Activated CD4-positive, alpha-beta memory T cell treated with anti-CD3 and anti-CD28 coated beads, Interleukin-2, amount 10 ng/mL, durations not matched to agents 7 days and 5 days (primary cell): ENCODE data around the gene SLC36A4. TPM values are rescaled to one million over a fixed set of nuclear protein-coding genes. Genes with fewer than 3 reads are reported as not detected.

Experiments used
- CTCF ChIA-PET: fragments of 350-600 bp; sonication (Branson Sonifier 250); formaldehyde crosslinking; loops from one replicate; lab custom pipeline; 2021; ENCODE audit warnings: antibody characterized with exemption, inconsistent platforms; lab: Charles Lee
- POLR2A ChIA-PET: fragments of 350-600 bp; sonication (Branson Sonifier 250); formaldehyde crosslinking; loops from one replicate; lab custom pipeline; 2021; ENCODE audit warnings: antibody characterized with exemption; lab: Charles Lee
- DNase-seq: peaks from one replicate; pipeline ENCODE4 v3.0.0-alpha.2; 2020
- H3K27ac Mint-ChIP-seq: one replicate; pipeline ENCODE4 v1.8.0; 2021; ENCODE audit warnings: mild to moderate bottlenecking, mixed read lengths
- H3K27me3 Mint-ChIP-seq: one replicate; pipeline ENCODE4 v1.8.0; 2021; ENCODE audit warnings: mixed read lengths
- H3K36me3 Mint-ChIP-seq: one replicate; pipeline ENCODE4 v1.8.0; 2021; ENCODE audit warnings: low read depth, mixed read lengths
- H3K4me1 Mint-ChIP-seq: one replicate; pipeline ENCODE4 v1.8.0; 2021; ENCODE audit warnings: mixed read lengths
- H3K4me3 Mint-ChIP-seq: one replicate; pipeline ENCODE4 v1.8.0; 2021; ENCODE audit warnings: mild to moderate bottlenecking, mixed read lengths
- H3K9me3 Mint-ChIP-seq: one replicate; pipeline ENCODE4 v1.8.0; 2021; ENCODE audit warnings: mixed read lengths
- total RNA-seq, 2 experiments: library from RNA; stranded (reverse); gene quantifications; one replicate each; pipeline ENCODE4 v1.2.3, GENCODE V29; 2021

The SLC36A4 gene
- total RNA-seq, 2 experiments from 2014 or later = 10.7 to 13.5 TPM

- peaks cover 8% of the 10 kb centered on the region for H3K27me3 Mint-ChIP-seq
- H3K4me1 Mint-ChIP-seq = no peaks in the 10 kb centered on the region
- no peak overlapping the region for H3K27ac Mint-ChIP-seq
- no peak overlapping the region for H3K4me3 Mint-ChIP-seq
- no peak for DNase-seq
- ChIA-PET CTCF (interaction anchor here (0.8 kb wide), 1 partner anchor 10 kb away, joined by 3 read pairs; no protein-coding TSS in a partner anchor), POLR2A (no interaction called here)
- no peaks in the 10 kb centered on the region for H3K9me3 Mint-ChIP-seq
- no peaks in the 10 kb centered on the region for H3K36me3 Mint-ChIP-seq
These were observed 98.0 kb downstream of the SLC36A4 start for GRCh38 chr11:93099806-93100205.

Other genes with a start within 250 kb of the SLC36A4 start
- gene MTNR1B, start 228.3 kb downstream of the SLC36A4 start, total RNA-seq = not detected
- not detected for gene DEUP1, start 132.8 kb upstream of the SLC36A4 start, total RNA-seq